ENCODE results near the gene OR6C74.

Gene OR6C74

DNA sequence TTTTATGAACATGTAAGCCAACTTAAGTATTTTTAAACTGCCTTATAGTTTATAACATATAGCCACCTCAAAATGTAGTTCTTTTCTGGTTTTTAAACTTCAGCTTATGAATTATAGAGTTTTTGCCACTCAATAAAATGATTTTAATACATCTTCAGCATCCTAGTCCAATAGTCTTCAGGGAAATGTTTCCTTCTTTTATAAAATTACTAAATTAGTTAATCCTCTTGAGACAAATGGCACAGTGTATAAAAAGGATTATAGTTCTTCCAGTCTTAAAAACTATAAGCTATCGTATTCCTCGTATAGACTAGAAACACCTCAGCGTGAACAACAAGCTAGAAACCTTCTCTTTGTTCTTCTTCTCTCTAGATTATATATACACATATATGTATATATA lies at the start of gene OR6C74:
OR6C74 (plus strand) TSS at position 301 of the 400 bp plus-strand sequence. CDS start 2,679 bp downstream, outside the sequence.
- Histone ChIP-seq H3K4me3 (ENCODE audit: low read depth, low read length) (no peak within 1 kb of the TSS), H3K79me2 (ENCODE audit: control insufficient read depth, insufficient read depth, low read length, unreplicated experiment) (no peaks in the 10 kb centered on the region), H3K36me3 (ENCODE audit: insufficient read depth, low read length) (no peaks in the 10 kb centered on the region), H3K27me3 (ENCODE audit: insufficient read depth, low read length) (no peaks in the 10 kb centered on the region), H2AFZ (ENCODE audit: low read length, unreplicated experiment) (no peak within 1 kb of the TSS), H3K27ac (ENCODE audit: low read depth, low read length) (no peak within 1 kb of the TSS), H3K4me1 (ENCODE audit: control insufficient read depth, insufficient read depth, low read length, unreplicated experiment) (no peaks in the 10 kb centered on the region)

DNA sequence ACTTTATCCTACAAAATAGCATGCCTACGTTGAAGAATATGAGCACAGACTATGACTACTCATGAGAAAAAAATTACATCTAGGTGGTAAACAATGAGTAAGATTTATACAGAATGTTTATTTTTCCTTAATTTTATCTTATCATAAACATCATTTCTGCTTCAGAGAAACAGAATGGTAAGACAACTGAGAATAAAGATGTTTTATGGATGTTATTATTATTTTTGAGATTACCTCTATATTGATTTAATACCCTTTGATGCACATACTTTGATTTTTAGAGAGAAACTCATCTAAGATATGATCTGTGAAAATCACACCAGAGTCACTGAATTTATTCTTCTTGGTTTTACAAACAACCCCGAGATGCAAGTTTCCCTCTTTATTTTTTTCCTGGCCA lies 23.7 kb upstream of the OR6C74 start, which contains the start of gene OR10A7:
OR10A7 (plus strand) TSS at position 301 of the 400 bp plus-strand sequence; CDS start at position 301, 0 bp downstream.
- H3K79me2 ChIP-seq (ENCODE audit: control insufficient read depth, insufficient read depth, low read length, unreplicated experiment), result no peaks in the 10 kb centered on the region
- no peak within 1 kb of the TSS for H3K27ac ChIP-seq (ENCODE audit: low read depth, low read length)
- no peak within 1 kb of the TSS for H3K4me3 ChIP-seq (ENCODE audit: low read depth, low read length)
- no peaks in the 10 kb centered on the region for H3K36me3 ChIP-seq (ENCODE audit: insufficient read depth, low read length)
- no peaks in the 10 kb centered on the region for H3K27me3 ChIP-seq (ENCODE audit: insufficient read depth, low read length)
- no peaks in the 10 kb centered on the region for H3K4me1 ChIP-seq (ENCODE audit: control insufficient read depth, insufficient read depth, low read length, unreplicated experiment)
- H2AFZ ChIP-seq (ENCODE audit: low read length, unreplicated experiment), result no peak within 1 kb of the TSS

DNA sequence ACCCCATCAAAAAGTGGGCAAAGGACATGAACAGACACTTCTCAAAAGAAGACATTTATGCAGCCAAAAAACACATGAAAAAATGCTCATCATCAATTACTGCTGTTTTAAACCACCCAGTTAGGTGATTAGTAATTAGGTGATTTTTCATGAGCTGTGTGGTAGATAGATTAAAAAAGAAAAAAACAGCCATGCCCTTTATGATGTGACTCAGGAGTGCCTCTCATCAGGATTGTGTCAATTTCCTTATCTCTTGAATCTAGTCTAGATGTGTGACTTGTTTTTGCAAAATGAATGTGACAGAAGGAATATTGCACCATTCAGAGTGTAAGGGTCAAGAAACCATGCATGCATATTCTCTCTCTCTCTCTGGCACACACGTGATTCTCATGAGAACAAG lies 17.9 kb upstream of the OR6C74 start:
- no peak overlapping the region for H3K27ac ChIP-seq (ENCODE audit: low read depth, low read length)
- H3K4me3 ChIP-seq (ENCODE audit: low read depth, low read length), result no peak overlapping the region
- H2AFZ ChIP-seq (ENCODE audit: low read length, unreplicated experiment), result no peak overlapping the region
- no peaks in the 10 kb centered on the region for H3K79me2 ChIP-seq (ENCODE audit: control insufficient read depth, insufficient read depth, low read length, unreplicated experiment)
- no peaks in the 10 kb centered on the region for H3K4me1 ChIP-seq (ENCODE audit: control insufficient read depth, insufficient read depth, low read length, unreplicated experiment)
- no peaks in the 10 kb centered on the region for H3K36me3 ChIP-seq (ENCODE audit: insufficient read depth, low read length)
- H3K27me3 ChIP-seq (ENCODE audit: insufficient read depth, low read length), result peaks cover 4% of the 10 kb centered on the region

DNA sequence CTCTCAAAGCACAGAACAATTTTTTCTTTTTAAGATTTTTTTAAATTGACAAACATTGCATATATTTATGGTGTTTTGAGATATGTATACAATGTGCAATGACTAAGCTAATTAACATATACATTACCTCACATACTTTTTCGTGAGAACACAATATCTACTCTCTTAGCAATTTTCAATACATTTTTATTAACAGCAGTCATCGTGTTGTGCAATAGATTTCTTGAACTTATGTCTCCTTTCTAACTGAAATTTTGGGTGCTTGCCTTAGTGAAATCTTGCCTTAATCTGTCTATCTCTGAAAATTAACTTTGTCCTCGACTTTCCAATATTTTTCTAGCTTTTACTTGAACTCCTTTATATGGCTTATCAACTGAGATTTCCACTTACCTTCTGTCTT lies 16.8 kb upstream of the OR6C74 start:
- peaks cover 4% of the 10 kb centered on the region for H3K27me3 ChIP-seq (ENCODE audit: insufficient read depth, low read length)
- H3K79me2 ChIP-seq (ENCODE audit: control insufficient read depth, insufficient read depth, low read length, unreplicated experiment), result no peaks in the 10 kb centered on the region
- H3K36me3 ChIP-seq (ENCODE audit: insufficient read depth, low read length), result no peaks in the 10 kb centered on the region
- H2AFZ ChIP-seq (ENCODE audit: low read length, unreplicated experiment), result no peak overlapping the region
- H3K4me3 ChIP-seq (ENCODE audit: low read depth, low read length), result no peak overlapping the region
- H3K27ac ChIP-seq (ENCODE audit: low read depth, low read length), result no peak overlapping the region
- H3K4me1 ChIP-seq (ENCODE audit: control insufficient read depth, insufficient read depth, low read length, unreplicated experiment), result no peaks in the 10 kb centered on the region

DNA sequence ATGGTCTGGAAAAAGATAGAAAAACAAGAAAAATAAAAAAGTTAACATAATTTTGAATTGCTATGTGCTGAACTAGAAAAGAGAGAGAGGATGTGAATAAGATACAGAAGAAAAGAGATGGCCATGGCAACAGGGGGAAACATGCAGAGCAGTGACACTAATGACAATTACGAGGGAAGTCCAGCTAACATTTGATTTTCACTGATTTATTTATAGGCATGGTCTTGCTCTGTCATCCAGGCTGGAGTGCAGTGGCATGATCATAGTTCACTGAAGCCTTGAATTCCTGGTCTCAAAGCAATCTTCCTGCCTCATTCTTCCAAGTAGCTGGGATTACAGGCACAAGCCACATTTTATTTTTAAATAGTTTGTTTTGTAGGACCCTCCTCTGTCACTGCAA lies 1.8 kb downstream of the OR6C74 start:
- Histone ChIP-seq H3K27me3 (ENCODE audit: insufficient read depth, low read length) (no peaks in the 10 kb centered on the region), H3K36me3 (ENCODE audit: insufficient read depth, low read length) (no peaks in the 10 kb centered on the region), H3K27ac (ENCODE audit: low read depth, low read length) (no peak overlapping the region)

DNA sequence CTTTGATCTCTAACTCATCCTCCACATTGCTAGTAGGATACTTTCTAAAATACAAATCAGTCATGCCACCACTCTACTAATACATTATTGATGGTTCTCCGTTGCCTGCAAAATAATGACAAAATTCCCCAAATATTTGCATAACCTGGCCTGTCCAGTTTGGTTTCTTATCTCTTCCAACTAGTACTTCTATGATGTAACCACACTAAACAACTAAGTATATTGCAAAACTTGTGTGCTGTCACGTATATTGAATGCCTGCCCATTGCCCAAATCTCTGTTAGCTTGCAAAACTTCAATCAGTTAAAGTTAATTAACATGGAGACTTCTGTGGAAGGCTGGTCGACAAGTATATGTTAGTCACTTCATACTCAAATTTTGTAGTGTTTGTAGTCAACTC lies 6.5 kb downstream of the OR6C74 start:
- Histone ChIP-seq H3K4me3 (ENCODE audit: low read depth, low read length) (no peak overlapping the region), H3K79me2 (ENCODE audit: control insufficient read depth, insufficient read depth, low read length, unreplicated experiment) (no peaks in the 10 kb centered on the region), H3K36me3 (ENCODE audit: insufficient read depth, low read length) (no peaks in the 10 kb centered on the region), H3K27ac (ENCODE audit: low read depth, low read length) (no peak overlapping the region), H2AFZ (ENCODE audit: low read length, unreplicated experiment) (no peak overlapping the region), H3K4me1 (ENCODE audit: control insufficient read depth, insufficient read depth, low read length, unreplicated experiment) (no peaks in the 10 kb centered on the region), H3K27me3 (ENCODE audit: insufficient read depth, low read length) (no peaks in the 10 kb centered on the region)

More for the DNA sequence above, 1.8 kb downstream of the OR6C74 start:
- Histone ChIP-seq H3K79me2 (ENCODE audit: control insufficient read depth, insufficient read depth, low read length, unreplicated experiment) (no peaks in the 10 kb centered on the region), H3K4me3 (ENCODE audit: low read depth, low read length) (no peak overlapping the region), H3K4me1 (ENCODE audit: control insufficient read depth, insufficient read depth, low read length, unreplicated experiment) (no peaks in the 10 kb centered on the region), H2AFZ (ENCODE audit: low read length, unreplicated experiment) (no peak overlapping the region)

DNA sequence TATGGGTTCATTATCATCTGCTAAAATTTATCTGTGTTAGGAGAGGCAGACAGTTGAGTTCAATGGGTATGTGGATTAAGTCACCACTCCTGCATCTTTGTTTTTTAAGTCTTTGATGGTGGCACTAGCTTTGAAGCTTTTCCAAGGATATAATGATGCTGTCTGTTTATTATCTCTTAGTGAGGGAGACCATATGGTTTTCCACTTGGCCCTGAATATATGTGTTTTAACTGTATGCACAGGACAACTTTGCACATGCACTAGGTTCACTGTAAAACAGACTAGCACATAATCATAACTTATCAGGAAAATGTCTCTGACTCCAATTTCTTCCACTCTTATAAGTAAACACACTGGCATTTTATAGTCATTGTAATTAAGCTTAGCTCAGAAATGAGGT lies 8.9 kb downstream of the OR6C74 start:
- H2AFZ ChIP-seq (ENCODE audit: low read length, unreplicated experiment), result no peak overlapping the region
- no peaks in the 10 kb centered on the region for H3K4me1 ChIP-seq (ENCODE audit: control insufficient read depth, insufficient read depth, low read length, unreplicated experiment)
- H3K27me3 ChIP-seq (ENCODE audit: insufficient read depth, low read length), result no peaks in the 10 kb centered on the region
- H3K79me2 ChIP-seq (ENCODE audit: control insufficient read depth, insufficient read depth, low read length, unreplicated experiment), result no peaks in the 10 kb centered on the region
- no peak overlapping the region for H3K4me3 ChIP-seq (ENCODE audit: low read depth, low read length)
- no peaks in the 10 kb centered on the region for H3K36me3 ChIP-seq (ENCODE audit: insufficient read depth, low read length)
- H3K27ac ChIP-seq (ENCODE audit: low read depth, low read length), result no peak overlapping the region

DNA sequence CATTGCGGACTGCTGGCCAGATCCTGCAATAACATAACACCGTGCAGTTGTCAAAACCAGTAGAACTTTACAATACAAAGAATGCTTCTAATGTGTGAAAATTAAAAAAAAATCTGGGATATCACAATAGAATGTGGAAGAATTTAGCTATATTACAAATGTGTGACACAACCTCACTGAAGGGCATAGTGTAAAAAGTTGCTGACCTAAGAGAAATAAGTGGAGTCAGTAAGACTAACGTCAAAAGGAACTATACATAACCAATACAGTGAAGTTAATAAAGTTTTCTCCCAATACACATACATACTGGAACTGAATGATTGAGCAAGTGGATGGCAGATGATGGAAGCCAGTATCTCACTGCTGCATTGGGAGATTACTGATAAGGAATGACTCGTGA lies 12.4 kb downstream of the OR6C74 start:
- Histone ChIP-seq H3K4me3 (ENCODE audit: low read depth, low read length) (no peak overlapping the region), H3K36me3 (ENCODE audit: insufficient read depth, low read length) (no peaks in the 10 kb centered on the region), H3K79me2 (ENCODE audit: control insufficient read depth, insufficient read depth, low read length, unreplicated experiment) (no peaks in the 10 kb centered on the region), H3K4me1 (ENCODE audit: control insufficient read depth, insufficient read depth, low read length, unreplicated experiment) (no peaks in the 10 kb centered on the region), H3K27ac (ENCODE audit: low read depth, low read length) (no peak overlapping the region), H3K27me3 (ENCODE audit: insufficient read depth, low read length) (no peaks in the 10 kb centered on the region), H2AFZ (ENCODE audit: low read length, unreplicated experiment) (no peak overlapping the region)

DNA sequence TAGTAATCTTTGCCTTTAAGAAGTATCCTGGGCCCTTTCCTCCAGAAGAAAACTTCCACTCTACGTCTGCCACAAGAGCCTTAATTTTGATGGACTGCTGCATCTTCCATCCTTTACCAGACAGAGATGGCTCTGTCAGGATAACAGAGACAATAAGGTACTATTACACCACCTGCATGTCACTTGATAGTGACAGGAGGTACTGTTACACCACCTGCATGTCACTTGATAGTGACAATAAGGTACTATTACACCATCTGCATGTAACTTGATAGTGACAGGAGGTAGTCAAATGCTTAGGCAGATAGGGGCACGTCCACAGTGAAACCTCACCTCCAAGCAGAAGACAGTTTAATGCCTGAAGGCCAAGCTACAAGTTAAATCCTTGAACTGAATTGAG lies 13.9 kb downstream of the OR6C74 start:
- Histone ChIP-seq H3K79me2 (ENCODE audit: control insufficient read depth, insufficient read depth, low read length, unreplicated experiment) (no peaks in the 10 kb centered on the region), H3K27ac (ENCODE audit: low read depth, low read length) (no peak overlapping the region), H2AFZ (ENCODE audit: low read length, unreplicated experiment) (no peak overlapping the region), H3K4me3 (ENCODE audit: low read depth, low read length) (no peak overlapping the region), H3K36me3 (ENCODE audit: insufficient read depth, low read length) (no peaks in the 10 kb centered on the region), H3K4me1 (ENCODE audit: control insufficient read depth, insufficient read depth, low read length, unreplicated experiment) (no peaks in the 10 kb centered on the region), H3K27me3 (ENCODE audit: insufficient read depth, low read length) (no peaks in the 10 kb centered on the region; the same call in 1 of the 2 replicates)

DNA sequence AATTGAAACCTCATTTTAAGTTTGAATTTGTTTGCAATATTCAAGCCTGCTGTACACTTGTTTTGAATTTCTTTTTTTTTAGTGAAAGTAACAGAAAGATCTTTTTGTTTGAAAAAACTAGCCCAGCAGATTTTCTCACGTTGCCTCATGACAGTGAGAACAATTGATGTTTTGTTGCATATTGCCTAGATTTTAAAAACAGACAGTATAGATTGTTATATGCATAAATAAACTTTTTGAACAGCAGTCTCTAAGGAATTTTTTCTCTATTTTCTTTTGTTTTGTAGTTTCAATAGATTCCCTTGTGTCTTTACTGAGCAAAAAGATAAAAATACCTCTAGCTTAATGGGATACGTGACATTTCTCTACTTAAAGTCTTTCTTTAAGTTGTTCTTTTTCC lies 36.6 kb downstream of the OR6C74 start:
- Histone ChIP-seq H3K27me3 (ENCODE audit: insufficient read depth, low read length) (no peaks in the 10 kb centered on the region), H3K79me2 (ENCODE audit: control insufficient read depth, insufficient read depth, low read length, unreplicated experiment) (no peaks in the 10 kb centered on the region), H2AFZ (ENCODE audit: low read length, unreplicated experiment) (no peak overlapping the region), H3K4me3 (ENCODE audit: low read depth, low read length) (no peak overlapping the region), H3K4me1 (ENCODE audit: control insufficient read depth, insufficient read depth, low read length, unreplicated experiment) (no peaks in the 10 kb centered on the region), H3K27ac (ENCODE audit: low read depth, low read length) (no peak overlapping the region), H3K36me3 (ENCODE audit: insufficient read depth, low read length) (no peaks in the 10 kb centered on the region)

DNA sequence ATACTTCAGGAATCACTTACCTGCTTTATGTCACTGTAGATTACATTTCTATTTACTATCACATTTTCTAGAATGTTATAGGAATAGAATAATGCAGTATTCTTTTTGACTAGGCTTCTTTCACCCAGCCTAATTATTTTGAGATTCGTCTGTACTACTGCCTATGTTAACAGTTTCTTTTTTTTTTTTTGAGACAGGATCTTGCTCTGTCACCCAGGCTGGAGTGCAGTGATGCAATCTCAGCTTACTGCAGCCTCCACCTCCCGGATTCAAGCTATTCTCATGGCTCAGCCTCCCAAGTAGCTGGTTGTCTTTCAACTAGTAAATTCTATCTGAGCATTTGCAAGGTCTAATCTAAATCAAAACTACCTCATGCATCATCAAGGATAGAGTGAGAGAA lies 45.6 kb downstream of the OR6C74 start:
- no peak overlapping the region for H2AFZ ChIP-seq (ENCODE audit: low read length, unreplicated experiment)
- no peaks in the 10 kb centered on the region for H3K79me2 ChIP-seq (ENCODE audit: control insufficient read depth, insufficient read depth, low read length, unreplicated experiment)
- no peaks in the 10 kb centered on the region for H3K27me3 ChIP-seq (ENCODE audit: insufficient read depth, low read length)
- no peaks in the 10 kb centered on the region for H3K36me3 ChIP-seq (ENCODE audit: insufficient read depth, low read length)
- H3K4me3 ChIP-seq (ENCODE audit: low read depth, low read length), result no peak overlapping the region
- H3K27ac ChIP-seq (ENCODE audit: low read depth, low read length), result no peak overlapping the region
- H3K4me1 ChIP-seq (ENCODE audit: control insufficient read depth, insufficient read depth, low read length, unreplicated experiment), result no peaks in the 10 kb centered on the region
